K562 (cell line): ENCODE measurements around the gene OR56A5. TPM values are rescaled to one million over a fixed set of nuclear protein-coding genes. Genes with fewer than 3 reads are reported as not detected.

Source experiments
- CHD7 ChIP-seq: fragments of 200-600 bp; sonication (generic); IDR thresholded peaks from one replicate; pipeline ENCODE4 v1.6.1; 2012; ENCODE audit warnings: mild to moderate bottlenecking, low read depth, low read length, inconsistent platforms
- ZNF830 ChIP-seq: fragments of 250-450 bp; sonication (Bioruptor Pico); IDR thresholded peaks from 2 replicates; pipeline ENCODE4 v1.5.0; 2021; ENCODE audit warnings: mild to moderate bottlenecking
- polyA plus RNA-seq, 8 experiments: library from polyadenylated mRNA; depleted of rRNA in 4 of 8; stranded (reverse) in 5 of 8; unstranded in 3 of 8; fragments of >200 nt; fragmentation: Nextera tagmentation in 2 of 8; fragmentation: Illumina TruSeq in 1 of 8; extraction: Ambion mirVana in 2 of 8; extraction: Trizol in 1 of 8; gene quantifications; 2 replicates each; pipeline versions ENCODE4 v1.2.1 to v1.2.3, GENCODE V29; 2011 to 2014; ENCODE audit warnings: inconsistent platforms in 1 of 8, missing spikeins in 1 of 8
- total RNA-seq, 7 experiments: library from RNA; depleted of rRNA in 6 of 7; stranded (reverse); fragments of >200 nt in 6 of 7; fragmentation: Illumina TruSeq in 2 of 7; extraction: Trizol in 2 of 7; gene quantifications; 2 replicates each; pipeline versions ENCODE4 v1.2.1 to v1.2.3, GENCODE V29; 2011 to 2021; ENCODE audit warnings: low replicate concordance in 1 of 7

Gene OR56A5
- total and polyA plus RNA-seq, 9 of the 15 experiments (the other 6 are each of a cell fraction or from before 2014, with no cell fraction given), result not detected

GRCh38 chr11:6006846-6007245 is 38.6 kb upstream of the OR56A5 start, which contains the start of gene OR56A4 (continued):
- TF ChIP-seq ZNF830 (CRISPR knock-in tag), result no peak
- TF ChIP-seq CHD7, result no peak
